Activated B cell treated with CpG ODN at 0.5 μM for 24 hours (primary cell): ENCODE data around the gene TEX13D. TPM values are rescaled to one million over a fixed set of nuclear protein-coding genes. Genes with fewer than 3 reads are reported as not detected.

Experiments
- ATAC-seq: fragments of 200-7000 bp; cut with Tn5 transposase; one replicate; pipeline ENCODE4 v1.10.0; 2021; ENCODE audit warnings: low read depth, mild to moderate bottlenecking, moderate library complexity
- CTCF ChIA-PET: fragments of 350-600 bp; sonication (Branson Sonifier 250); formaldehyde crosslinking; loops from one replicate; lab custom pipeline; 2021; ENCODE audit warnings: antibody characterized with exemption; lab: Charles Lee
- POLR2A ChIA-PET: fragments of 350-600 bp; sonication (Branson Sonifier 250); formaldehyde crosslinking; loops from one replicate; lab custom pipeline; 2021; ENCODE audit warnings: antibody characterized with exemption; lab: Charles Lee
- DNase-seq: peaks from one replicate; pipeline ENCODE4 v3.0.0; 2022
- H3K27ac Mint-ChIP-seq: one replicate; pipeline ENCODE4 v1.8.0; 2020; ENCODE audit warnings: mixed read lengths
- H3K27me3 Mint-ChIP-seq: one replicate; pipeline ENCODE4 v1.8.0; 2021; ENCODE audit warnings: mixed read lengths
- H3K36me3 Mint-ChIP-seq: one replicate; pipeline ENCODE4 v1.8.0; 2021; ENCODE audit warnings: low read depth, mixed read lengths
- H3K4me1 Mint-ChIP-seq: one replicate; pipeline ENCODE4 v1.8.0; 2021; ENCODE audit warnings: mixed read lengths
- H3K4me3 Mint-ChIP-seq: one replicate; pipeline ENCODE4 v1.8.0; 2020; ENCODE audit warnings: mild to moderate bottlenecking, mixed read lengths
- H3K9me3 Mint-ChIP-seq: one replicate; pipeline ENCODE4 v1.8.0; 2020; ENCODE audit warnings: mixed read lengths
- intact Hi-C: fragments of 100-400 bp; cut with micrococcal nuclease; formaldehyde crosslinking; loops from one replicate; pipeline ENCODE4 v1.15.1; 2024
- total RNA-seq: library from RNA; stranded (reverse); gene quantifications from 2 replicates; pipeline ENCODE4 v1.2.3, GENCODE V29; 2022
- TF ChIP-seq, protein P1 (sequence below): fragments of 200-600 bp; IDR thresholded peaks from one replicate; pipeline ENCODE4 v1.8.0; 2022; ENCODE audit warnings: antibody characterized with exemption, mild to moderate bottlenecking

Gene TEX13D
- total RNA-seq, 1 donor from 2014 or later: not detected

GRCh38 chrX:124337916-124338315 lies 5.5 kb downstream of the TEX13D start:
- DNase-seq (no peak), ATAC-seq (no peak)
- ChIA-PET CTCF (no interaction called here), POLR2A (no interaction called here)
- intact Hi-C loops: no loop called here
- Mint-ChIP-seq H3K27ac (no peak overlapping the region), H3K27me3 (peaks cover 4% of the 10 kb centered on the region), H3K9me3 (no peaks in the 10 kb centered on the region), H3K4me1 (peaks cover 5% of the 10 kb centered on the region), H3K36me3 (no peaks in the 10 kb centered on the region), H3K4me3 (no peak overlapping the region)
- TF ChIP-seq, protein P1, sequence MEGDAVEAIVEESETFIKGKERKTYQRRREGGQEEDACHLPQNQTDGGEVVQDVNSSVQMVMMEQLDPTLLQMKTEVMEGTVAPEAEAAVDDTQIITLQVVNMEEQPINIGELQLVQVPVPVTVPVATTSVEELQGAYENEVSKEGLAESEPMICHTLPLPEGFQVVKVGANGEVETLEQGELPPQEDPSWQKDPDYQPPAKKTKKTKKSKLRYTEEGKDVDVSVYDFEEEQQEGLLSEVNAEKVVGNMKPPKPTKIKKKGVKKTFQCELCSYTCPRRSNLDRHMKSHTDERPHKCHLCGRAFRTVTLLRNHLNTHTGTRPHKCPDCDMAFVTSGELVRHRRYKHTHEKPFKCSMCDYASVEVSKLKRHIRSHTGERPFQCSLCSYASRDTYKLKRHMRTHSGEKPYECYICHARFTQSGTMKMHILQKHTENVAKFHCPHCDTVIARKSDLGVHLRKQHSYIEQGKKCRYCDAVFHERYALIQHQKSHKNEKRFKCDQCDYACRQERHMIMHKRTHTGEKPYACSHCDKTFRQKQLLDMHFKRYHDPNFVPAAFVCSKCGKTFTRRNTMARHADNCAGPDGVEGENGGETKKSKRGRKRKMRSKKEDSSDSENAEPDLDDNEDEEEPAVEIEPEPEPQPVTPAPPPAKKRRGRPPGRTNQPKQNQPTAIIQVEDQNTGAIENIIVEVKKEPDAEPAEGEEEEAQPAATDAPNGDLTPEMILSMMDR: no peak

GRCh38 chrX:124338733-124339514 lies 6.5 kb downstream of the TEX13D start:
- Mint-ChIP-seq H3K36me3 (no peaks in the 10 kb centered on the region), H3K9me3 (no peaks in the 10 kb centered on the region), H3K4me3 (no peak overlapping the region), H3K4me1 (no peaks in the 10 kb centered on the region), H3K27me3 (peaks cover 4% of the 10 kb centered on the region), H3K27ac (no peak overlapping the region)
- TF ChIP-seq, protein P1: no peak
- intact Hi-C loops: no loop called here
- DNase-seq: no peak
- ChIA-PET POLR2A (no interaction called here), CTCF (no interaction called here)
- ATAC-seq: no peak

DNA sequence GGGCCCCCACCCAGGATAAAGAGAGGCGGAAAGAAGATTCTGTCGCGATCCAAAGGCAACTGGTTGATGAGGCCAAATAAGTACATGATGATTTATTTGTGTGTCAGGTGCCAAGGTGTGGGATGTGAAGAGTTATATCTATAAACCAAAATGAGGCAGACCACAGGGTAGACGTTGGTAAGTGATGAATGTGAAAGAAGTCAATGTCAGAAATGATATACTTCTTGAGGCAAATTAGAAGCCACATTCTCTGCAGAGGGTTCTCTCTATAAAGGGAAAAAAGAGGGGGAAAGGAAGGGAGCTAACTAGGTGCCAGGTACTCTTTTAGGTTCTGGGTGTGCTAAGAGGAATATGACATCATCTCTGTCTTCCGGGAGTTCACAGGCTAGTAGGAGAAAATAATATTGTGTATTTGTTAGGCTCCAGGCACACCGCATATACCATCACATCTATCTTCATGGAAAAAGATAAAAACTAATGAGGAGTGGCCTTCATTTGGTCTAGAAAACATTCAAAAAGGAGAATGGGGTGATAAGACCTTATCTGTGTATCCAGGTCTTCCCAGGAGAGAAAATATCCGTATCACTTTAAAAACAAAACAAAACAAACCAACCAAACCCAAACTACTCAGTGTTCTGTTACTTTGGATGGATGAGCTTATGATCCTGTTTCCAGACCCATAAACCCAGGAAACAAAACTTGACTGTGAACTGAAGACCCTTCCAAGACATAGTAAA lies 9.1 kb downstream of the TEX13D start:
- CTCF ChIA-PET: no interaction called here
- no peak overlapping the region for H3K4me3 Mint-ChIP-seq
- H3K27ac Mint-ChIP-seq: no peak overlapping the region
- H3K27me3 Mint-ChIP-seq: peaks cover 4% of the 10 kb centered on the region
- intact Hi-C loops: no loop called here
- TF ChIP-seq, protein P1: no peak
- ATAC-seq (no peak), DNase-seq (no peak)
- no peaks in the 10 kb centered on the region for H3K36me3 Mint-ChIP-seq
- POLR2A ChIA-PET: no interaction called here
- H3K9me3 Mint-ChIP-seq: no peaks in the 10 kb centered on the region
- H3K4me1 Mint-ChIP-seq: no peaks in the 10 kb centered on the region

DNA sequence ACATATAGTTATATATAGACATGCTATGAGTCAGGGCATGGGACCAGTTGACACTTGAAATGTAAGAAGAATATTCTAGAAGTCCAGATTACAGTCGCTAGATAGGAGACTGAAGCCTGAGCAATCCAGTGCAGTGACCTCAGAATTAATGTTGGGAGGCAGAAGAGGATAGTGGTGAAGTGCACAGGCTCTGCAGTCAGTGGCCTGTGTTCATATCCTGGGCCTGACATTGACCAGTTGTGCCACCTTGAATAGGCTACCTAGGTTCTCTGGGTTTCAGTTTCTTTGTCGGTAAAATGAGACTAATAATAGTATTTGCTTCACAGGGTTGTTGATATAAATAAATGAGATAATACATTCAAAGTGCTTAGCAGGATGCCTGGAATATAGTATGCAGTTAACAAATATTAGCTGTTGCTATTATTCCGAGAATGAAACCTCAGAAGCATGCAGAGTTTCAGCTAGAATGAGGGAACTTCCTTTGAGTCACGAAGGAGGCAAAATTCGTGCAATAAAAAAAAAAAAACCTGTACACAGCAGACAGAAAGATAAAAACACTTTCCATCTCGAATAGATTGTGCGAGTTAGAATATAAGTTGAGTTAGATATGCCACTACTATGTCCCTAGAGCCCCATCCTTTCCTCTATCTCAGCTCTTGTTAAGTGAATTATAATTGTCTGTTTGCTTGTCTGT lies 9.9 kb downstream of the TEX13D start:
- ChIA-PET POLR2A (no interaction called here), CTCF (no interaction called here)
- ATAC-seq (no peak), DNase-seq (no peak)
- TF ChIP-seq, protein P1: no peak
- Mint-ChIP-seq H3K4me3 (no peak overlapping the region), H3K27me3 (peaks cover 4% of the 10 kb centered on the region), H3K4me1 (no peaks in the 10 kb centered on the region), H3K36me3 (no peaks in the 10 kb centered on the region), H3K9me3 (no peaks in the 10 kb centered on the region), H3K27ac (no peak overlapping the region)
- intact Hi-C loops: no loop called here

DNA sequence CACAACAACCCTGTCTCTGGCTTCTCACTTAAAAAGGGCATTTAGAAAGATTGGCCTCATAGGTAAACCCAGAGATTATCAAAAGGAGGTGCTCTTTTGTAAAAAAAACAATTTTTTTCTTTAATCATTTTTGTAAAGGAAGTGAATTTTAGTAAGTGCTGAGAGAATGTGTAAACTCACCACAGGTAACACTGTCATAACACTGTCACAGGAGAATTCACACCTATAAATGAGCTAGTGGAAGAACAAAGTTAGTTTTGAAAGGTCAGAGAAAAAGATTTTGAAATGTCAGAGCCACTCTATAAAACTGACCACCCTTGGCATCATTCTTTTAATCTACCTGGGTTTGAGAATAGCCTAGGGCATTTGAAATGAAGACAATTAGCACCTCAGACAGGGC lies 10.6 kb downstream of the TEX13D start:
- Mint-ChIP-seq H3K9me3 (no peaks in the 10 kb centered on the region), H3K27ac (no peak overlapping the region), H3K36me3 (no peaks in the 10 kb centered on the region), H3K27me3 (peaks cover 4% of the 10 kb centered on the region), H3K4me3 (no peak overlapping the region), H3K4me1 (no peaks in the 10 kb centered on the region)
- CTCF ChIA-PET: no interaction called here
- TF ChIP-seq, protein P1: no peak
- intact Hi-C loops: no loop called here
- no peak for DNase-seq
- no peak for ATAC-seq
- POLR2A ChIA-PET: no interaction called here
